GM15510 (cell line): ENCODE results near the gene FAM200A.
A peak's percentile ranks its signal among the peaks of the same experiment; 100 is the strongest.

Experiments used
- POLR2A ChIP-seq: IDR thresholded peaks from 3 replicates; pipeline ENCODE4 v1.6.1; 2011; ENCODE audit warnings: borderline replicate concordance; ENCODE audit not compliant: insufficient read length; ENCODE audit errors: extremely low read depth

FAM200A gene

DNA sequence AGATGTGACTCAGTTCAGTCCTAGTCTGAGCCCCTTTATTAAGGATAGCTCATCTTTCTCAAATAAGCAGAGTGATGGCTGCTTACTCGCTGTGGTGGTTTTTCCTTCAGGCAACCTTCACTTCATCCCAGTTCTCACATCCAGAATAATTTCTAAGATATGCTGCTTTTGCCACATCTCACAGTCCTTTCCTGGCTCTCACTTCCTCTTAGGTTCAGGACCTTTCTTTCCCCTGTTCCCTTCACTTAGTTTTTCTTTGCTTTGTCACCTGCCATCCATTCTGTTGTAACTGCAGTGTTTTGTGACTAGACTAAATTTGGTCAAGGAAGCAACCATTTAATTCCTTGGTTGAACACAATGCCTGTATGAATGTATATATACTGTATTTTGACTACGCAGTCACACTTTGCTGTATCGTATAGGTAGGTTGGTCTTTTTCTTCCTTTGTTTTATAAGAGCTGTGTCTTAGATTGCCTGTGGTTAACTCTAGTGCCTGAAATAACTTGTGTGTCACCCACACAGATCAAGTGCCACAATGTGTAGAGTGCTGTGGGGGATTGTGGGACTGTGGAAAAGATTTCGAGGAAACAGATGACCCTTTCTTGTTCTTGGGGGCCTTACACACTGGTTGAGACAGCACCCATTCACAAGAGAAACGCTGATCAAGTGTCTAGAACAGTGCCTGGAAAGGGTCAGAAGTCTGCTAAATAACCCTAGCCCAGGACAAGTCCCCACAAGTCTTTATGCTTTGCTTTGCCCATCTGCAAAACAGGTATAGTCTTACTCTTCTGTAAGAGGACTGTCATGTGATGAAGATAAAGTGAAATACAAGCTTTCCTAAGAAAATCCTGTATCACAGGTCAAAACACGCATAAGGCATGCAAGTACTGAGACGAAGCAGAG is 9.2 kb upstream of the FAM200A start:
- TF ChIP-seq POLR2A, result no peak

- TF ChIP-seq POLR2A, result no peak
Measured at GRCh38 chr7:99559175-99559915, 7.4 kb upstream of the FAM200A start.

- TF ChIP-seq POLR2A, result peak; percentile 90
Measured at GRCh38 chr7:99558306-99559174, 6.6 kb upstream of the FAM200A start, which contains the start of gene ZNF655. Gene ZNF655, plus strand, starts transcription at chr7:99558642. Its CDS starts 1,918 bp downstream, at chr7:99560560.

DNA sequence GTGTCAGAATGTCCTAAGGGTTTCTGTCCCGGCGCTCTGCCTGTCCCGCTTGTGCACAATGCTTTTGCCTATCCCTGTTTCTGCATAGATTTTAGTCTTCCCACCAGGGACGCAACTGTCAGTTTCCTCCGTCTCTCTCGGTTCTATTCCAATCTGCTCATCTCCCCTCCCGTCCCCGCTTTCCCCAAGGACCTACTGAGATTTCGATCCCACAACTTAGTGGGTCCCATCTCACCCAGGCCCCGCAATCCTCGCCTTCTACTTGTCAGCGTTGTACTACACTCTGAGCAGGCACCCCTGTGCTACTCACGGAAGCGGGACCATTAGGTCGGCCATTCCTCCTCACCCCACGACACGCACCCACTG is 6.0 kb upstream of the FAM200A start:
- no peak for TF ChIP-seq POLR2A

DNA sequence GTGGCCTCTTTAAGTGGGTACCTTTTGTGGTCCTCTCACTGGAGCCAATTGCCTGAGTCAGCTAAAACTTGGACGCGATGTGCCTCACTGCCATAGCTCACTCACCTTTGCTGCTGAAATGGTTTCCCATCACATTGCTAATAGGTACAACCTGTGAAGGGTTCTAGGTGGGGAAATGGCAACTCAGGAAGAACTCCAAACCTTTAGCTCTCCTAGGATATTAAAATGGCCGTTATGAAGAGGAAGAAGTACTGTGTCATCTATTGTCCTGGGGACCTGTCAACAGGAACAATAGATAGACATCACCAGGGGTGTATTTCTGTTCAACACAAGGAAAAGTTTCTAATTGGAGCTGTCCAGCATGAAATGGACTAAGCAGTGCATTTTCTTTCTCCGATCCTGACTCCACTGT is 5.3 kb upstream of the FAM200A start:
- TF ChIP-seq POLR2A, result no peak

- TF ChIP-seq POLR2A, result no peak
Measured at GRCh38 chr7:99554939-99555338, 3.0 kb upstream of the FAM200A start.

- TF ChIP-seq POLR2A, result no peak
Measured at GRCh38 chr7:99553039-99553438, 1.1 kb upstream of the FAM200A start.

- TF ChIP-seq POLR2A, result no peak
Measured at GRCh38 chr7:99551334-99551733, 580 bp downstream of the FAM200A start.

DNA sequence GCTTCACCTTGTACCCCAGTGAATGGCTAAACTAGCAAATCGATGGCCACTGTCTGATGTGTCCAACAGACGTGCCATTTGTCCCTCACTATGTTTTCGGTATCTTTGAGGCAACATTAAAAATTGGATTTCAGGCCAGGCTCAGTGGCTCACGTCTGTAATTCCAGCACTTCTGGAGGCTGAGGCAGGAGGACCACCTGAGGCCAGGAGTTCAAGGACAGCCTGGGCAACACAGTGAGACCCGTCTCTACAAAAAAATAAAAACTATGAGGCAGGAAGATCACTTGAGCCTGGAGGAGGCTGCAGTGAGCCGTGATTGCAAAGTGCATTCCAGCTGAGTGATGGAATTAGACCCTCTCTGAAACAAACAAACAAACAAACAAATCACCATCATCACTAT is 8.0 kb downstream of the FAM200A start:
- no peak for TF ChIP-seq POLR2A

GRCh38 chr7:99543081-99543671 is 8.7 kb downstream of the FAM200A start:
- TF ChIP-seq POLR2A, result no peak

GRCh38 chr7:99541212-99541611 is 10.7 kb downstream of the FAM200A start:
- no peak for TF ChIP-seq POLR2A

DNA sequence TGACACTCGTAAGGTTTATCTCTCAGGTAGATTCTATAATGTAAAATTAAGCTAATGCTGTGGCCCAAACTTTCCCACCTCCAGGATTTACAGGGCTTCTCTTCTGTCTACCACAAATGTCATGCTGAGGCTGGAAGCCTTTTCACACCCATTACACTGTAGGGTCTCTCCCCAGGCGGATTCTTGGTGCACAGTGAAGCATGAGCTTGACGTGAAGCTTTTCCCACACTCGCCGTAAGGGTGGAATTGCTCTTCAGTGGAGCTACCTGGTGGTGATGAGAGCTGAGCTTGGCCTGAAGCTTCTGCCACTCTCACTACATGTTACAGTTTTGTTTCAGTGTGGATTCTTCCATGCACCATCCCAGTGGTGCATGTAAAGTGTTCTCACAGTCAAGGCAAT is 11.4 kb downstream of the FAM200A start:
- TF ChIP-seq POLR2A, result no peak

DNA sequence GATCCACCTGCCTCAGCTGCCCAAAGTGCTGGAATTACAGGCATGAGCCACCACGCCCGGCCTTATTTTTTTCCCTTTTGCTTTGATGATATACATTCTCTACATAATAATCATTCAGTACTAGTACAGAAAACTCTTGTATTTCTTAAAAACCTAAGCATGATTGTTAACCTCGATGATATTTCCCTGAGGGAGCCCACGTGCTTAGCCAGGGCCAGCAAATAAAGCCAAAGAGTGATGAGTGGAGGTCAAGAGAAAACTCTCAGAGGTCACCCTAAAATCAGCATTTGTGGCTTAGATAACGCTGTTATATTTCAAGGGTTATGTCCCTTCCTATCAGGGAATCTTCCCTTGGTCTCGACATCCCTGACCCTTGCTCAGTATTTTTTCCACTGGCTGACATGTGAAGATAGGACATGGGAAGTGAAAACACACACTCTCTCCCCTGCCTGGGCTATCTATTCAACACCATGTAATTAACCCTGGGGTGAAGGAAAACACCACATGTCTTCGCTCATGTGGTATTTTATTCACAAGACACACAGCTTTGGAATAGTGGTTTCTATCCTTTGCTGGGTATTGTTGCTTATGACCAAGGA is 12.6 kb downstream of the FAM200A start:
- no peak for TF ChIP-seq POLR2A

GRCh38 chr7:99535667-99536066 is 16.2 kb downstream of the FAM200A start:
- no peak for TF ChIP-seq POLR2A

- TF ChIP-seq POLR2A, result no peak
Measured at GRCh38 chr7:99531354-99531765, 20.6 kb downstream of the FAM200A start.
